Ovary (tissue), 9 donors: Measurements from ENCODE around the gene RAC2. TPM values are rescaled to one million over a fixed set of nuclear protein-coding genes. Genes with fewer than 3 reads are reported as not detected.

Experiments used
- DNase-seq, 5 donors: peaks; one replicate each; pipeline ENCODE4 v3.0.0-alpha.2; 2019 to 2020
- H3K27ac ChIP-seq, 2 donors: fragments of 200-600 bp; one replicate each; pipeline versions ENCODE4 v1.5.1 to v1.8.0; 2019 to 2022
- H3K27me3 ChIP-seq: fragments of 200-600 bp; one replicate; pipeline ENCODE4 v1.8.0; 2022
- H3K36me3 ChIP-seq: fragments of 200-600 bp; sonication (generic); one replicate; pipeline ENCODE4 v1.5.1; 2019
- H3K4me1 ChIP-seq: one replicate; pipeline ENCODE4 v1.8.1; 2013; ENCODE audit warnings: mild to moderate bottlenecking, moderate library complexity; ENCODE audit not compliant: insufficient read depth
- H3K4me3 ChIP-seq: fragments of 200-600 bp; sonication (generic); one replicate; pipeline ENCODE4 v1.5.1; 2017
- H3K9me3 ChIP-seq, 2 donors: fragments of 200-600 bp in 1 of 2; sonication (generic) in 1 of 2; one replicate each; pipeline versions ENCODE4 v1.5.1 to v1.8.1; 2013 to 2019; ENCODE audit warnings: mild to moderate bottlenecking in 1 of 2, moderate library complexity in 1 of 2
- EP300 ChIP-seq: sonication (generic); formaldehyde crosslinking; IDR thresholded peaks from one replicate; pipeline ENCODE4 v1.6.1; 2017; ENCODE audit warnings: antibody characterized with exemption
- POLR2A ChIP-seq: fragments of 450-650 bp; IDR thresholded peaks from one replicate; pipeline ENCODE4 v1.6.1; 2017; ENCODE audit warnings: antibody characterized with exemption, mild to moderate bottlenecking, moderate library complexity
- whole genome bisulfite sequencing, 3 donors: extraction: QIAGEN DNeasy Blood & Tissue Kit in 1 of 3; methylation state at CpG; one replicate each; pipeline versions ENCODE4 v1.1.5 to v1.1.7; 2013 to 2017; 5-methylcytosine and 5-hydroxymethylcytosine counted together
- intact Hi-C, 4 donors: fragments of 100-400 bp; cut with DNase I; formaldehyde crosslinking; loops; one replicate each; pipeline versions ENCODE4 v1.11.0 to v1.15.1; 2022 to 2023
- polyA plus RNA-seq, 2 donors: library from polyadenylated mRNA; stranded (reverse); fragments of 200-250 nt in 1 of 2; fragments of 350-450 nt in 1 of 2; fragmentation: Illumina TruSeq in 1 of 2; extraction: RNeasy Lipid Tissue Mini Kit (QIAGEN cat#74804) in 1 of 2; gene quantifications; one replicate each; pipeline ENCODE4 v1.2.3, GENCODE V29; 2013 to 2014
- total RNA-seq, 7 donors: library from RNA; depleted of rRNA in 2 of 7; stranded (reverse); fragments of >200 nt in 2 of 7; fragmentation: NEBNext Ultra II Directional in 3 of 7; extraction: Animal tissue kit (Norgen Biotek cat#: 25700) in 3 of 7; gene quantifications; one replicate each; pipeline versions ENCODE4 v1.1.0 to v1.2.4, GENCODE V29; 2016 to 2023
- TF ChIP-seq, protein P1 (sequence below), 3 donors: fragments of 450-650 bp in 2 of 3; fragments of 200-600 bp in 1 of 3; IDR thresholded peaks; one replicate each; pipeline versions ENCODE4 v1.5.1 to v1.8.0; 2016 to 2022; ENCODE audit warnings: antibody characterized with exemption in 3 of 3, mild to moderate bottlenecking in 1 of 3
- donor health status: DM: no; HTN: no; CAD: no; lungs with moderate emphysema.
- donor health status: DM: no; HTN: no; CAD: no.
- donor health status: Bipolar disorder and iron deficiency.
- donor health status: DM: yes; HTN: yes; CAD: no.
- donor health status: DM: no; HTN: no; CAD: no.
- donor health status: DM: yes; HTN: yes; CAD: no.

The RAC2 gene
- total and polyA plus RNA-seq, 9 donors, result 2.3 to 18.4 (median 6.0) TPM

DNA sequence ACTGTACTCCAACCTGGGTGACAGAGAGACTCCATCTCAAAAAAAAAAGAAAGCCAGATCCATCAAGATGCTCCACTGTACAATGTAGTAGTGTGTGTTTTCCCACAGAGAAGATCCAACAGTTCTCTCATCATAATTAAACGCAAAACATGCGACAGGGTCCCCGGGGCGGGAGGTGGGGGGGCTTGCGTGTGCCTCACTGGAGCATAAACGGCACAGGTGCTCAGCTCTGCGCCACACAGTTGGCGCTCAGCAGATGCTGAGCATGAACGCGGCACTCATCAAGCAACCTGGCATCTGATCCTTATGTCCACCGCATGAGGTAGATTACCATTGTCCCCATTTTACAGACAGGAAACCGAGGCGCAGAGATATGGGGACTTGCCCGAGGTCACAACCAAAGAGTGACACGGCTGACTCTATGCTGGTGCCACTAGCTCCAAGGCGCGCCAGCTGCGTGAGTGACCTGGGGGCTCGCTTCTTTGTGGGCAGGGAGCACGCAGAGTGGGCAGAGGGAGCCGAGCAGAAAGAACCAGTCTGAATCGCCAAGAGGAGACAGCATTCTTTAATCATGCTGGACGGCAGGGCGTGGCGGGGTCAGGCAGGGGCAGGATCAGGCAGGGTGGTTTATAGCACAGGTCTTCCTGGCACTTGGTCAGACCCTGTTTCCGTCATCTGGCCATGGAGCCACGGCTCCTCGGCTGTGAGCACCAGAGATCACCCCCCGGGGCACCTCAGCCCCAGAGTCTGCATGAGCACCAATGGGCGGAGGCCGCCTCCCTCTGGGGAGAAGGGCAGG, 64.2 kb downstream of the RAC2 start:
- H3K4me3 ChIP-seq, result no peak overlapping the region
- no peaks in the 10 kb centered on the region for H3K27me3 ChIP-seq
- DNase-seq, result peak in 3 of 5 donors; percentile 16 to 31 (median 18)
- no peaks in the 10 kb centered on the region for H3K9me3 ChIP-seq
- TF ChIP-seq, protein P1, sequence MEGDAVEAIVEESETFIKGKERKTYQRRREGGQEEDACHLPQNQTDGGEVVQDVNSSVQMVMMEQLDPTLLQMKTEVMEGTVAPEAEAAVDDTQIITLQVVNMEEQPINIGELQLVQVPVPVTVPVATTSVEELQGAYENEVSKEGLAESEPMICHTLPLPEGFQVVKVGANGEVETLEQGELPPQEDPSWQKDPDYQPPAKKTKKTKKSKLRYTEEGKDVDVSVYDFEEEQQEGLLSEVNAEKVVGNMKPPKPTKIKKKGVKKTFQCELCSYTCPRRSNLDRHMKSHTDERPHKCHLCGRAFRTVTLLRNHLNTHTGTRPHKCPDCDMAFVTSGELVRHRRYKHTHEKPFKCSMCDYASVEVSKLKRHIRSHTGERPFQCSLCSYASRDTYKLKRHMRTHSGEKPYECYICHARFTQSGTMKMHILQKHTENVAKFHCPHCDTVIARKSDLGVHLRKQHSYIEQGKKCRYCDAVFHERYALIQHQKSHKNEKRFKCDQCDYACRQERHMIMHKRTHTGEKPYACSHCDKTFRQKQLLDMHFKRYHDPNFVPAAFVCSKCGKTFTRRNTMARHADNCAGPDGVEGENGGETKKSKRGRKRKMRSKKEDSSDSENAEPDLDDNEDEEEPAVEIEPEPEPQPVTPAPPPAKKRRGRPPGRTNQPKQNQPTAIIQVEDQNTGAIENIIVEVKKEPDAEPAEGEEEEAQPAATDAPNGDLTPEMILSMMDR (IDR thresholded peaks at IDR 0.05), result no peak
- TF ChIP-seq EP300, result no peak
- TF ChIP-seq POLR2A, result no peak
- H3K4me1 ChIP-seq, result peaks cover 13% of the 10 kb centered on the region
- intact Hi-C loops, result no loop called here
- WGBS, 3 donors, result 87 to 88% (median 87%) methylated on average over 29 to 31 of the region's 31 CpGs
- no peak overlapping the region for H3K27ac ChIP-seq
- no peaks in the 10 kb centered on the region for H3K36me3 ChIP-seq

DNA sequence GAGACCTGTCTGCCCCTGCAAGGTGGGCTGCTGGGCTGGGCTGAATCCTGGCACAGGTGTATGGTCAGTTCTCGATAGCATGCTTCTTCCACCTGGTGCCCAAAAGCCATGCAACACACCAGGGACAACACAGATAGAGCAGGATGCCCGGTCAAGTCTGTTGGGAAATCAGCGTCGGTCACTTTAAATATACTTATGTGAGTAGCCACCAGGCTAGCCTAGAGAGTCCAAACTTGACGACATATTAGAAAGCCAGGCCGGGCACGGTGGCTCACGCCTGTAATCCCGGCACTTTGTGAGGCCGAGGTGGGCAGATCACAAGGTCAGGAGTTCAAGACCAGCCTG, 65.0 kb downstream of the RAC2 start:
- Histone ChIP-seq H3K4me1 (peaks cover 13% of the 10 kb centered on the region), H3K36me3 (no peaks in the 10 kb centered on the region), H3K27me3 (no peaks in the 10 kb centered on the region), H3K27ac (no peak overlapping the region), H3K4me3 (no peak overlapping the region), H3K9me3 (no peaks in the 10 kb centered on the region)
- WGBS, 3 donors, result 86 to 94% (median 89%) methylated on average over 10 of the region's 10 CpGs
- no peak for TF ChIP-seq EP300
- no peak for TF ChIP-seq POLR2A
- TF ChIP-seq, protein P1 (IDR thresholded peaks at IDR 0.05), result no peak
- intact Hi-C loops, result no loop called here
- peak in 2 of 5 donors; percentile 17 to 30 for DNase-seq

DNA sequence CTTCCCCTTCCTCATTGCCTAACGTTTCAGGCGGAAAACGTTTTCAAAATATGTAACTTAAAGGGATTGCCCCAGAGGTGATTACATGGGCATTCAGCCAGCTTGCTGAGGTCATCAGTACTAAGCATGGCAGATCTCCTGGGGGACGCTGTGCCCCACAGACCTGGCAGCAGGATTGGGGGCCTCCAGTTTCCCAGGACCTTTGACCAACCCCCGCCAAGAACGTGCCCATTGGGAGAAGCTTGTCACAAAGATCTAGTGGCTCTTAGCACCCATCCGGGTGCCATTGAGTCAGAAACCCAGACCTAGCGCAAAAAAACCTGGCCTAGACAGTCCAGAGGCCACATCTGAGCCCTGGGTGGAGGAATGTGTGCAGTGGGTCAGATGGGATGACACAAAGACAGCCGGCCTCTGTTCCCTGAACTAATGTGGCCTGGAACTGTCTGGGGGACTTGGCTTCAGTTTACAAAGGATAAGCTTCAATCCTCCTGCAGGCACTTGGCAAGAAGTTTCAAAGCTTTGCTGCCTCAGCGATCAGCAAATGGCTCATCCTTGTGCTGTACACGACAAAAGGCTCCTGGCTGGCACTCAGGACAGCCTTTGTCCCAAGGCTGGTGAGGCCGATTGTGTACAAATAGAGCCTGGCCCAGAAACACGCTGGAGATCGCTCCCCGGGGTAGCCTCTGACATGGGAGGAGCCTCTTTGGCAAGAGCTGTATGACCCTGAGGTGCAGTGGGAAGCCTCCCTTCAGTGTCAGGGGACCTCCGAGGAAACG, 65.5 kb downstream of the RAC2 start:
- peaks cover 13% of the 10 kb centered on the region for H3K4me1 ChIP-seq
- TF ChIP-seq, protein P1 (IDR thresholded peaks at IDR 0.05), result no peak
- peak in 2 of 5 donors; percentile 25 to 47 for DNase-seq
- intact Hi-C loops, result no loop called here
- WGBS, 3 donors, result 32 to 39% (median 37%) methylated on average over 17 of the region's 17 CpGs
- no peaks in the 10 kb centered on the region for H3K36me3 ChIP-seq
- no peaks in the 10 kb centered on the region for H3K27me3 ChIP-seq
- H3K4me3 ChIP-seq, result no peak overlapping the region
- H3K27ac ChIP-seq, result no peak overlapping the region
- H3K9me3 ChIP-seq, result no peaks in the 10 kb centered on the region

DNA sequence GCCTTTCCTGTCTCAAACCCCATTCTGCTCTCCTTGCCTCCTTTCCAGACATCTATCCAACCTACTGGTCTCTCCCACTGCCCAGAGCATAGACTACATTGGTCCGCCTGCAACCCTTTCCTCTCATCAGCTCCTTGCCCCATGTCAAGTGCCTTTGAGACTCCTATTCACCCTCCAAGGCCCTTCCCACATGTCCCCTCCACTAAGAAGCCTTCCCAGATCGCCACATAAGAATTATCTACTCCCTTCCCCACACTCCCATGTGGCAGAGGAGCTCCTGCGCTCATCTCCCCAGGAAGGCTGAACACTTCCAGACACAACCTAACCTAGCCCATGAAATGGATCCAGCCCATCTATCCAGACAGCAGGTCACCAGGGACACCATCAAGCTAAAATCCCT, 66.3 kb downstream of the RAC2 start:
- H3K4me3 ChIP-seq, result no peak overlapping the region
- H3K4me1 ChIP-seq, result peaks cover 13% of the 10 kb centered on the region
- 90 to 97% (median 93%) methylated on average over 3 of the region's 3 CpGs for WGBS, 3 donors
- H3K27me3 ChIP-seq, result no peaks in the 10 kb centered on the region
- H3K27ac ChIP-seq, result no peak overlapping the region
- no peaks in the 10 kb centered on the region for H3K9me3 ChIP-seq
- DNase-seq, result peak in 1 of 5 donors; percentile 17
- TF ChIP-seq, protein P1 (IDR thresholded peaks at IDR 0.05), result no peak
- TF ChIP-seq POLR2A (no peak), EP300 (no peak)
- no peaks in the 10 kb centered on the region for H3K36me3 ChIP-seq
- intact Hi-C loops, result no loop called here
